SIG-M5 treated with dmso at 0.1 percent for 504 hours (cell line): ENCODE results near the gene MTFR2.
"Not testable (repeated sequence)": the region's sequence is repeated elsewhere in the genome, so short reads cannot be mapped to it uniquely, and the experiment has no call there.

ENCODE experiments used
- DNase-seq: peaks from one replicate; lab custom pipeline; 2025; ENCODE audit not compliant: unreplicated experiment; lab: John Stamatoyannopoulos, UW

MTFR2 gene

DNA sequence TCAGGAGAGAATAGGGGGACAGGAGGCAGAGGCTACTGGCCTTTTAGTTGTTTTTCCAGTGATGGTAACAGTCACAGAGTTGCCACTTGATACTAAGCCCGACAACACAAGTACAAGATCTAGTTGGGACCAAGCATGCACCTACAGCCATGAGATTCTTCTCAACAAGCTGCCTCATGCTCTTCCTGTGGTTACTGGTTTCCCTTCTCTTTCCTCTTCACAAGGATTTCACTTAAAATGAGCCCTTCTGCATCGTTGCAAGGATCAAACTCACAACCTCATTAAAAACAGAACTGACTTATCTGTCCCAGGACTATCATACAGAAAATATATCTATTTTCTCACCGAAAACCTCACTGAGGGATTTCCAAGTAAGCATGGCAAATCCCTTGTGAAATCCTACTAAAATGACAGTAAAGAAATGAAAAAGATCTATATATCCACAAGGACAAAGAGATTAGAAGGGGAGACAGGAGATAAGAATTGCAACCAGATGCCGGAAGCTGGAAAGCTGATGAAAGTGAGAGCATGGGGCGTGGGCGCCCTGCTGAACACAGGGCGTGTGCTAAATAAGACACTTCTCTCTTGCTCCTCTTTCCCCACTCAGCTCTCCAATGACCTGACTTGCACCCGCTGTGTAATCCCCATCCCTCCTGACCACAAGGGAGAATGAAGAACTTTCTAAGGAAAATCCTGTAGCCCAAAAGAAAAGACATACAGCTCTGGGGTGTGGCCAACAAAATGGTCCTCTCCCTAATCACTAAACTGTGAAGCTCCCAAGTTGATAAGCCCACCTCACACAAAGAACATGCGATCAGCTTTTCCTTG lies 13.4 kb downstream of the MTFR2 start:
- peak; percentile 40 for DNase-seq

GRCh38 chr6:136235233-136235564 lies 14.9 kb downstream of the MTFR2 start:
- peak; percentile 18 for DNase-seq

DNA sequence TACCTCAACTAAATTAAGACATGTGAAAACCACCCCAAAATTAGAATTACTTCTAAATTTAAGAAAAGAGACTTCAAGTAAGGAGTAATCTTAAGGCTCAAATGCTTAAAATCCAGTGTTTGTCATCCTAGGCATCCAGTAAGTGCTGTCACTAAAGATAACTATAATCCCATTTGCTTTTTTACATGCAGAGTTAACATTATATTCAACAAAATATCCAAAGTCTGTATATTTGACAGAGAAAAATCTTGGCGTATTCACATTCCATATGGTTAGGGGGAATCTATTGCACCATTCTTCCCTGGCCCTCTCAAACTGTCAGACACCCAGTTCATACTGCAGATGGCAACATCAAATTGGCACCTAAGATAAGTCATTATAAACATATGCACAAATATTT lies 17.4 kb downstream of the MTFR2 start:
- no peak for DNase-seq

DNA sequence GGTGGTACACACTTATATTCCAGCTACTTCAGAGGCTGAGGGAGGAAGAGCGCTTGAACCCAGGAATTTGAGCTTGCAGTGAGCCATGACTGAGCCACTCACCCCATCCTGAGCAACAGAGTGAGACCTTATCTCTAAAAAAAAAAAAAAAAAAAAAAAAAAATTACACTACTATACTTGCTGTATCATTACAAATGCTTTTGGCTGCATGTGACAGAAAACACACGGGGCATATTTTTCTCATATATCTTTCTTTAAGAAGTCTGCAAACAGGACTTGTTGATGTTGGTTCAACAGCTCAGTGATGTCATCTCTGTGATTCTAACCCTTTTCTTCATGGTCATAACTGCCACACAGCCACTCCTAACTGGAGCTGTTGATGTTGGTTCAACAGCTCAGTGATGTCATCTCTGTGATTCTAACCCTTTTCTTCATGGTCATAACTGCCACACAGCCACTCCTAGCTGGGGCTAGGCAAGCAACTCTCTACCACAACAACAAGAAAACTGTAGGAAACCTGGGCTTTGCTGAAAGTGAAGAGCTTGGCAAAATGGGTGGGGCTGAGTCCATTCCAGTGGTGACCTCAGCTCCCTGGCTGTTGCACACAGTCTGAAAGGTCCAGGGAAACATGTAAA lies 19.8 kb downstream of the MTFR2 start:
- DNase-seq, result no peak

- DNase-seq, result peak; percentile 80
Observed at GRCh38 chr6:136228814-136229213, 21.3 kb downstream of the MTFR2 start.

- no peak for DNase-seq
Observed at GRCh38 chr6:136226674-136227377, 23.3 kb downstream of the MTFR2 start.

- peak; percentile 76 for DNase-seq
Observed at GRCh38 chr6:136226027-136226673, 24.0 kb downstream of the MTFR2 start.

DNA sequence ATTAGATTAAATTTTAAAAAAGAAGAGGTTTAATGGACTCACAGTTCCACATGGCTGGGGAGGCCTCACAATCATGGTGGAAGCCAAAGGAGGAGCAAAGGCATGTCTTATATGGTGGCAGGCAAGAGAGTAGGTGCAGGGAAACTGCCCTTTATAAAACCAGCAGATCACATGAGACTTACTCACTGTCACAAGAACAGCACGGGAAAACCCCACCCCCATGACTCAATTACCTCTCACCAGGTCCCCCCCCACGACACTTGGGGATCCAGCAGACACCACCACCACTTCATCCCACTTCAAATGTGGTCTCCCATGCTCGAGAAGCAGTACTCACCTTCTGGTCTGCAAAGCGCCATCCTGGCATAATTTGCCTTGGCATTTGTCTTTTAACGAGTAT lies 24.6 kb downstream of the MTFR2 start:
- no peak for DNase-seq

DNA sequence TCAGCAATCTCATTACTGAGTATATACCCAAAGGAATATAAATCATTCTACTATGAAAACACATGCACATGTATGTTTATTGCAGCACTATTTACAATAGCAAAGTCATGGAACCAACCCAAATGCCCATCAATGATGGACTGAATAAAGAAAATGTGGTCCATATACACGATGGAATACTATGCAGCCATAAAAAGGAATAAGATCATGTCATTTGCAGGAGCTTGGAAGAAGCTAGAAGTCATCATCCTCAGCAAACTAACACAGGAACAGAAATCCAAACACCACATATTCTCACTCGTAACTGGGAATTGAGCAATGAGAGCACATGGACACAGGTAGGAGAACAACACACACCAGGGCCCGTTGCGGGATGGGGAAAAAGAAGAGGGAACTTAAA lies 25.1 kb downstream of the MTFR2 start:
- not testable (repeated sequence) for DNase-seq

GRCh38 chr6:136216503-136217401 lies 33.4 kb downstream of the MTFR2 start:
- no peak for DNase-seq

DNA sequence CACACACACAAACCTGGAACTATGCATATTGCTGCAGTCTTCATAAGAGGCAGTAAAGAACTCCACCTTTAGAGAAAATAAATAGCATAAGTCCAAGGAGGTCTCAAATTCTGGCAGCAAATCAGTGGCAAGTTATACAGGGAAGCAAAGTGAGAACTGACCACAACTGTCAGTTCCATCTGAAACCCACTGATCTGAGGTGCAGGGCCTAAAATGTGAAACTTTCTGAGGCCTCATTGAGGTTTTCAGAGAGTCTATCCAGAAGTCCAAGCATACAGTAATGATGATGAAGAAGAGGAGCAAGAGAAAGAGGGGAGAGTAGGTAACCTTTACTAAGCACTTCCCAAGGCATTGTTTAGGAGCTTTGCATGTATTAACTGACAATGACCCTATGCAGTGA lies 36.3 kb downstream of the MTFR2 start:
- no peak for DNase-seq

DNA sequence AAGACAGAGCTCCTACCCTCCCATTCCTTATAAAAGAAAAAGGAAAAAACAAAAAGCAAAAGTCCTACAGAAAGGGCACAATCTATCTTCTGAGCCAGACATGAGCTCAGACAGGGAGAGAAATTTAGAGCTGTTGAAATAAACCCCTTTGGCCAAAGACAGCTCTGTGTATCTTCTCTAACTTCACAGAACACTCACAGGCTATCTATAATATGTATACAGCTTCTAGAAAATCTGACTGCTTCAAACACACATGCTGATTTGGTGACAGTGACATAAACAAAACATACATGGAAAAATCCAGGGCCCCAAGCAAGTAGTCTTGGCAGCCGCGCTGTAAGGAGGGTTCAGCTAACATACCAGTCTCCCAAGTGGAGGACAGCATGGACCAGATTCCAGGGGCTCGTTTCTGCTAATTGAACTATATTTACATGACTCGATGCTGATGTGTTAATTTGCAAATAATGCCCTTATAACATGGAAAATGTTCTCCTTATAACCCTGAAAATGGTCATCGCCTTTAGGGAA lies 37.0 kb downstream of the MTFR2 start:
- DNase-seq, result no peak

DNA sequence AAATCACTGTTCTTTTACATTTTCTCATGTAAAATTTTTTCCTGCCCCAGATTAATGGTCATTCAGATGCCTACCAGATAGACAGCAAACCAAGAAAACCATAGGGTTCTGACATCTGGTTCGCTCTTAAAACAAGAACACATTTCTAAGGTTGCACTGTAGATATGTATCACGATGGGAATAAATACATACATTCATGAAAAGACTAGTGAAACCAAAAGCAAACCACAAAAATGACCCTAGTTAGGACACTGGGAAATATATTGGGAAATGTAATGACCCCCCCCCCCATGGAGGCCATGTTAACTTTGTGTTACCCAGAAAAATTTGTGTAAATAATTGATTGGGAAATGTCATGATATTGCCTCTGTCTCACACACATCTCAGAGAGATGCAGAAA lies 37.5 kb downstream of the MTFR2 start:
- DNase-seq, result no peak

DNA sequence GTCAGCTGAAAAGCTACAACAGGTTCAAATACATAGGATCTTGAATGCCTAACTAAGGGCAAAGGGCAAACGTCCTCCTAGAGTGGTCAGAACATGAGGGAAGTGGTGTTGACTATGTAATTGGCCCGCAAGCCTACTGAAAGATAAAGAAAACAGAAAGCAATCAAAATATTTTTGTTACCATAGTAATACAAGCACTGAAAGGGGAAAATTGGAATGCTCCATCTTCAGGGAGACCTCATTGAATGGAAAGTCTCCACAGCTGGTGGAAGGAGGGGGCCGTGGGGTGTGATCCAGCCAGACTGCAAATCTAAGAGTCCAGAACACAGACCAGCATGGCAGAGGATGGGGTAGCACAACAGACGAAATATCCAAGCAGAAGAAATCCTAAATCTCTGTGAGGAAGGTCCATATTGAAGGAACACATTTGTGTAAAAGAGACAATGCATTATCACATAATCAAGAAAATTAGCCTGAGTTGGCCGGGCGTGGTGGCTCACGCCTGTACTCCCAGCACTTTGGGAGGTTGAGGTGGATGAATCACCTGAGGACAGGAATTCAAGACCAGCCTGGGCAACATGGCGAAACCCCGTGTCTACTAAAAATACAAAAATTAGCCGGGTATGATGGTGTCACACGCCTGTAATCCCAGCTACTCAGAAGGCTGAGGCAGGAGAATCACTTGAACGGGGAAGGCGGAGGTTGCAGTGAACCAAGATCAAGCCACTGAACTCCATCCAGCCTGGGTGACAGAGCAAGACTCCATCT lies 39.5 kb downstream of the MTFR2 start:
- no peak for DNase-seq

DNA sequence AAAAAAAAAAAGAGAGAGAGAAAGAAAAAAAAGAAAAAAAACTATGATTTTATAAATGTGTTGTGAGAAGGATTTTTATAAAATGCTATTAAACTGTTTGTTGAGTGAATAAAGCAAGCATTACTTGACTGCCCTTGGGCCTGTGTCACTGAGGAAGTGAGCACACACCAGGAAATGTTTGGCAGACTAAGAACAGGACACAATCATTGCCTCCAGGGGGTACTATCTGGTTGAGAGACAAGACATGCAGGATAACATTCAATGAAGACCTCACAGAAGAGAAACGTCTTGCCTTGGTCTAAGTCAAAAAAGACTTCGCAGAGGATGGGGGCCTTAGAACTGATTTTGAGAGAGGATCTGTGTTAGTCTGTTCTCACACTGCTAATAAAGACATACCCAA lies 40.6 kb downstream of the MTFR2 start:
- no peak for DNase-seq

- no peak for DNase-seq
Observed at GRCh38 chr6:136208783-136209182, 41.3 kb downstream of the MTFR2 start.

- no peak for DNase-seq
Observed at GRCh38 chr6:136201732-136202131, 48.4 kb downstream of the MTFR2 start.

DNA sequence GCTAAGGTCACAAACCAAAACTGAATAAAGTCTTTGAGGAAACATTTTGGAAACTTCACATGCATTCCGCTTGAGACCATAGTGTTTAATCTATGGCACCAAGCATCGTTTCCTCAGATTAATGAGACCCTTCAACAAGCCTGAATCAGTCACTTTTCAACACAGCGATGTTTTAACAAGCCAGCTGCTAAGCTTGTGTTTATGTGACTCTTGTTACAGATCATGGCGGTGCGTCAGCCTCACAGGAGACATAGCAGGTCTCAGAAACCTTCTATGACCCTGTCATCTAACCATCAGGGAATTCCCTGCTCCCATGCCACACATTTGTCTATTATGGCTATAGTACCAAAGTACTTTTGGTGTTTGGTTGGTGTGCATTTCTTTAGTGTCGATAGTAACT lies 57.2 kb downstream of the MTFR2 start:
- no peak for DNase-seq

GRCh38 chr6:136191606-136192312 lies 58.4 kb downstream of the MTFR2 start:
- no peak for DNase-seq
